Vein endothelial cell (primary cell): Measurements from ENCODE around the gene NPIPA2. TPM values are rescaled to one million over a fixed set of nuclear protein-coding genes. Genes with fewer than 3 reads are reported as not detected.

Experiments used
- total RNA-seq: library from RNA; depleted of rRNA; stranded (reverse); fragments of >200 nt; gene quantifications from 2 replicates; pipeline ENCODE4 v1.2.3, GENCODE V29; 2012

NPIPA2 gene
- 0.29 TPM in 1 of 2 replicates, not detected in the other for total RNA-seq

GRCh38 chr16:14742273-14743128, at the start of gene NPIPA2:
Gene NPIPA2, plus strand, starts transcription at chr16:14742533. Its CDS starts 5,533 bp downstream, at chr16:14748066.

DNA sequence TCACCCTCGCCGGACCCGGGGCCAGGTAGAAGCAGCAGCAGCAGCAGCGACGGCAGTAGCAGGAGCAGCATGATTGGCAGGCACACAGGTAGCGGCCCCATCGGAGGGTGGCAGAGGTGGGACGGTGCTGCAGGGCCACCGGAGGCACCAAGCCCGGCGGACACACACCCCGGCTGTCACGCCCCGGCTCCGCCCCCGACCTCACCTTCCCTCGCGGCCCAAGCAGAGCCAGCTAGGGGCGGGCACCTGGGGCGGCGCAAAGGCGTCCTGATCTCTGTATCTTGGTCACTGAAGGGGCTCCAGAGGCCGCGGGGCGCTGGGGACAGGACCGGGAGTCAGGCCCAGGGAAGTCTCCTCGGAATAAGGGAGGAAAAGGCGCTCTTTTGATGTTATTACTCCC, 48.2 kb upstream of the NPIPA2 start, which contains the start of gene PLA2G10:
TSS of gene PLA2G10 (minus strand) at position 180 of the 400 bp plus-strand sequence. CDS start at position 101, 79 bp downstream.

GRCh38 chr16:14703156-14704011, 38.9 kb upstream of the NPIPA2 start, which contains the start of gene NPIPA3:
Gene NPIPA3, plus strand, starts transcription at chr16:14703411. Its CDS starts 5,533 bp downstream, at chr16:14708944.

Other genes starting within 250 kb of the NPIPA2 start
- 25.5 and 28.3 TPM in 2 replicates for gene PARN, start 112.3 kb upstream of the NPIPA2 start, total RNA-seq
- gene BFAR, start 109.6 kb upstream of the NPIPA2 start, total RNA-seq: 122 and 157 TPM in 2 replicates
- gene PLA2G10, start 48.2 kb upstream of the NPIPA2 start, total RNA-seq: not detected in 2 replicates
- 0.29 and 0.33 TPM in 2 replicates for gene NPIPA3, start 39.1 kb upstream of the NPIPA2 start, total RNA-seq
- gene NOMO1, start 91.2 kb downstream of the NPIPA2 start, total RNA-seq: 90.8 and 122 TPM in 2 replicates
- gene NPIPA1, start 194.9 kb downstream of the NPIPA2 start, total RNA-seq: 19.6 and 23.5 TPM in 2 replicates
- 68.6 and 75.1 TPM in 2 replicates for gene PDXDC1, start 232.5 kb downstream of the NPIPA2 start, total RNA-seq